Right atrium auricular region (tissue), 2 donors: ENCODE measurements around the gene HOXA7. TPM values are rescaled to one million over a fixed set of nuclear protein-coding genes. Genes with fewer than 3 reads are reported as not detected.

Experiments used
- DNase-seq: peaks from one replicate; pipeline ENCODE4 v3.0.0-alpha.2; 2019; ENCODE audit warnings: low spot score
- H3K27ac ChIP-seq, 2 donors: fragments of 200-600 bp; sonication (generic); 1 replicate in 1 of 2; 2 replicates in 1 of 2; pipeline ENCODE4 v1.5.1; 2016 to 2019
- H3K27me3 ChIP-seq, 2 donors: fragments of 200-600 bp; sonication (generic); one replicate each; pipeline versions ENCODE4 v1.5.1 to v1.6.0; 2017 to 2019
- H3K36me3 ChIP-seq: fragments of 200-600 bp; sonication (generic); one replicate; pipeline ENCODE4 v1.5.1; 2016
- H3K4me1 ChIP-seq, 2 donors: fragments of 200-600 bp; sonication (generic); one replicate each; pipeline versions ENCODE4 v1.5.1 to v1.6.0; 2017 to 2019
- H3K4me3 ChIP-seq, 2 donors: fragments of 200-600 bp; sonication (generic); 1 replicate in 1 of 2; 2 replicates in 1 of 2; pipeline ENCODE4 v1.5.1; 2017 to 2019; ENCODE audit warnings: mild to moderate bottlenecking in 1 of 2, moderate library complexity in 1 of 2
- H3K9me3 ChIP-seq, 2 donors: fragments of 200-600 bp; sonication (generic); one replicate each; pipeline ENCODE4 v1.5.1; 2019
- CTCF ChIP-seq, 2 donors: fragments of 200-600 bp; sonication (generic); IDR thresholded peaks; one replicate each; pipeline ENCODE4 v1.5.1; 2019; ENCODE audit warnings: antibody characterized with exemption in 2 of 2
- total RNA-seq, 2 donors: library from RNA; depleted of rRNA; stranded (reverse); fragments of >200 nt; gene quantifications; one replicate each; pipeline ENCODE4 v1.1.0, GENCODE V29; 2016

The HOXA7 gene
- total RNA-seq, 2 donors from 2014 or later: not detected

GRCh38 chr7:27128034-27128433 is 28.4 kb downstream of the HOXA7 start:
- Histone ChIP-seq H3K4me1 (peaks cover 0 to 10% of the 10 kb centered on the region in 2 donors), H3K36me3 (no peaks in the 10 kb centered on the region), H3K4me3 (no peak overlapping the region), H3K27me3 (peaks cover 13 to 23% of the 10 kb centered on the region in 2 donors), H3K27ac (no peak overlapping the region), H3K9me3 (no peaks in the 10 kb centered on the region)
- no peak for TF ChIP-seq CTCF (IDR thresholded peaks at IDR 0.05)
- no peak for DNase-seq

- Histone ChIP-seq H3K9me3 (no peaks in the 10 kb centered on the region), H3K36me3 (no peaks in the 10 kb centered on the region), H3K4me1 (peaks cover 0 to 10% of the 10 kb centered on the region in 2 donors), H3K27me3 (peaks cover 14 to 32% of the 10 kb centered on the region in 2 donors), H3K27ac (no peak overlapping the region), H3K4me3 (no peak overlapping the region)
- no peak for DNase-seq
- TF ChIP-seq CTCF (IDR thresholded peaks at IDR 0.05): no peak
These were observed 29.7 kb downstream of the HOXA7 start for GRCh38 chr7:27126596-27127327.

GRCh38 chr7:27125986-27126394 is 30.5 kb downstream of the HOXA7 start:
- no peak for TF ChIP-seq CTCF (IDR thresholded peaks at IDR 0.05)
- DNase-seq: no peak
- H3K4me3 ChIP-seq: no peak overlapping the region
- peaks cover 10 to 32% of the 10 kb centered on the region in 2 donors for H3K27me3 ChIP-seq
- no peak overlapping the region for H3K27ac ChIP-seq
- H3K36me3 ChIP-seq: no peaks in the 10 kb centered on the region
- peaks cover 0 to 6% of the 10 kb centered on the region in 2 donors for H3K4me1 ChIP-seq
- no peaks in the 10 kb centered on the region for H3K9me3 ChIP-seq

GRCh38 chr7:27124902-27125689 is 31.4 kb downstream of the HOXA7 start:
- Histone ChIP-seq H3K27me3 (peaks cover 8 to 32% of the 10 kb centered on the region in 2 donors), H3K9me3 (no peaks in the 10 kb centered on the region), H3K4me3 (no peak overlapping the region), H3K36me3 (no peaks in the 10 kb centered on the region), H3K4me1 (peaks cover 0 to 3% of the 10 kb centered on the region in 2 donors), H3K27ac (no peak overlapping the region)
- no peak for TF ChIP-seq CTCF (IDR thresholded peaks at IDR 0.05)
- DNase-seq: no peak

- H3K36me3 ChIP-seq: no peaks in the 10 kb centered on the region
- no peaks in the 10 kb centered on the region for H3K4me1 ChIP-seq
- TF ChIP-seq CTCF (IDR thresholded peaks at IDR 0.05): no peak
- no peak for DNase-seq
- no peaks in the 10 kb centered on the region for H3K9me3 ChIP-seq
- H3K27ac ChIP-seq: no peak overlapping the region
- no peak overlapping the region for H3K4me3 ChIP-seq
- H3K27me3 ChIP-seq: peaks cover 4 to 25% of the 10 kb centered on the region in 2 donors
These were observed 32.2 kb downstream of the HOXA7 start for GRCh38 chr7:27124096-27124901.
